Neuronal stem cell (in vitro differentiated cells): Measurements from ENCODE around the gene CDC20B.
A peak's percentile ranks its signal among the peaks of the same experiment; 100 is the strongest.

Source experiments
- DNase-seq: peaks from one replicate; pipeline ENCODE4 v3.0.0-alpha.2; 2013; ENCODE audit warnings: low spot score
- H2AFZ ChIP-seq: one replicate; pipeline ENCODE4 v1.6.1; 2013; ENCODE audit warnings: mild to moderate bottlenecking, low read length, inconsistent platforms
- H2AK5ac ChIP-seq: 2 replicates; pipeline ENCODE4 v1.6.1; 2013; ENCODE audit warnings: low read depth, mild to moderate bottlenecking, inconsistent platforms, low read length, moderate library complexity, mixed read lengths
- H2BK120ac ChIP-seq: 2 replicates; pipeline ENCODE4 v1.6.1; 2013; ENCODE audit warnings: low read depth, mild to moderate bottlenecking, inconsistent platforms, low read length, moderate library complexity, mixed read lengths
- H2BK12ac ChIP-seq: one replicate; pipeline ENCODE4 v1.6.1; 2013; ENCODE audit warnings: low read length, inconsistent platforms
- H2BK15ac ChIP-seq: 2 replicates; pipeline ENCODE4 v1.6.1; 2013; ENCODE audit warnings: mild to moderate bottlenecking, low read length, inconsistent platforms, mixed read lengths
- H2BK5ac ChIP-seq: one replicate; pipeline ENCODE4 v1.6.1; 2013; ENCODE audit warnings: inconsistent platforms, mild to moderate bottlenecking, low read length, moderate library complexity
- H3K14ac ChIP-seq: one replicate; pipeline ENCODE4 v1.6.1; 2013; ENCODE audit warnings: low read length, inconsistent platforms
- H3K18ac ChIP-seq: 2 replicates; pipeline ENCODE4 v1.6.1; 2013; ENCODE audit warnings: low read length, inconsistent platforms
- H3K23ac ChIP-seq: 2 replicates; pipeline ENCODE4 v1.6.1; 2013; ENCODE audit warnings: low read depth, mild to moderate bottlenecking, mixed read lengths, low read length, inconsistent platforms; ENCODE audit not compliant: poor library complexity
- H3K27ac ChIP-seq: replicated peaks from 3 replicates; pipeline ENCODE4 v1.5.1; 2013; ENCODE audit warnings: low read length, inconsistent platforms
- H3K27me3 ChIP-seq, 3 experiments: 2 replicates each; pipeline ENCODE4 v1.6.1; 2013; ENCODE audit warnings: low read length in 3 of 3, mild to moderate bottlenecking in 2 of 3, inconsistent platforms in 1 of 3, low read depth in 1 of 3, mixed read lengths in 1 of 3, moderate library complexity in 1 of 3; ENCODE audit not compliant: control insufficient read depth in 3 of 3, insufficient read depth in 3 of 3
- H3K36me3 ChIP-seq, 2 donors: replicated peaks in 1 of 2; 2 replicates each; pipeline ENCODE4 v1.6.1; 2013; ENCODE audit warnings: low read length in 2 of 2; ENCODE audit not compliant: control insufficient read depth in 2 of 2, insufficient read depth in 2 of 2
- H3K4ac ChIP-seq: 2 replicates; pipeline ENCODE4 v1.6.1; 2013; ENCODE audit warnings: inconsistent platforms, mild to moderate bottlenecking, low read length, moderate library complexity
- H3K4me1 ChIP-seq, 2 donors: 1 replicate in 1 of 2; 2 replicates in 1 of 2; pipeline ENCODE4 v1.6.1; 2013; ENCODE audit warnings: low read length in 2 of 2, low read depth in 1 of 2; ENCODE audit not compliant: control insufficient read depth in 2 of 2, insufficient read depth in 1 of 2
- H3K4me2 ChIP-seq: one replicate; pipeline ENCODE4 v1.6.1; 2013; ENCODE audit warnings: mild to moderate bottlenecking, low read length, inconsistent platforms; ENCODE audit not compliant: insufficient read depth, poor library complexity, severe bottlenecking
- H3K4me3 ChIP-seq, 2 donors: 2 replicates each; pipeline ENCODE4 v1.5.1; 2013; ENCODE audit warnings: low read length in 2 of 2, mild to moderate bottlenecking in 2 of 2, inconsistent platforms in 1 of 2, moderate library complexity in 1 of 2
- H3K79me1 ChIP-seq: one replicate; pipeline ENCODE4 v1.6.1; 2013; ENCODE audit warnings: low read depth, mild to moderate bottlenecking, inconsistent platforms, low read length, moderate library complexity
- H3K9ac ChIP-seq: one replicate; pipeline ENCODE4 v1.6.1; 2013; ENCODE audit warnings: mild to moderate bottlenecking, low read depth, low read length, inconsistent platforms; ENCODE audit not compliant: poor library complexity
- H3K9me3 ChIP-seq, 2 donors: replicated peaks in 1 of 2; 2 replicates each; pipeline versions ENCODE3 to v1.6.1; 2013; ENCODE audit warnings: low read length in 2 of 2, mild to moderate bottlenecking in 2 of 2, inconsistent platforms in 1 of 2, low read depth in 1 of 2, mixed read lengths in 1 of 2, moderate library complexity in 1 of 2; ENCODE audit not compliant: control insufficient read depth in 2 of 2, insufficient read depth in 1 of 2
- H4K8ac ChIP-seq: one replicate; pipeline ENCODE4 v1.6.1; 2013; ENCODE audit warnings: low read depth, mild to moderate bottlenecking, inconsistent platforms, low read length, moderate library complexity
- H4K91ac ChIP-seq: one replicate; pipeline ENCODE4 v1.6.1; 2013; ENCODE audit warnings: low read length, low read depth, mild to moderate bottlenecking, inconsistent platforms; ENCODE audit not compliant: poor library complexity
- WGBS, 2 donors: extraction: QIAGEN DNeasy Blood & Tissue Kit; methylation state at CpG; one replicate each; pipeline ENCODE4 v1.1.7; 2013; ENCODE audit warnings: missing lambda C conversion rate in 2 of 2, mixed read lengths in 1 of 2; ENCODE audit not compliant: insufficient read length in 2 of 2, insufficient replicate concordance in 1 of 2; ENCODE audit errors: extremely low coverage in 2 of 2; 5-methylcytosine and 5-hydroxymethylcytosine counted together

The CDC20B gene

DNA sequence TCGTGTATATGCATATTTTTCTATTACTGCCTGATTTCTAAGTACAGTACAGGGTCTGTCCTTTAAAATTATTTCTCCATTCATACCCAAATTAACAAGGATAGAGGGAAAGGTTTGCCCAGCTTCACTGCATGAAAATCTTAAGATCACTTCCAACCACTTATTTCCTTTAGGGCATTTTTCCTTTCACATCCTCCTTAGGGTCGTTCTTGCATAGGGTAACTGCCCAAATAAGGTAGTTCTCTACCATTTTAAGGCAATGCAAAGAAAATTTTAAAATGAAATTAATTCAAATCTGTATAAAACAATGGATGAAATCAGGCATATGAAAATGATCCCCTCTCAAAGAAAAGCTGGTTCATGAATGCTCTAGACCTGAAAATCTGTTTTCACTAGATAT lies 4.1 kb upstream of the CDC20B start:
- Histone ChIP-seq H3K4me2 (no peak overlapping the region), H2AFZ (no peak overlapping the region), H2BK120ac (no peak overlapping the region), H4K8ac (no peak overlapping the region), H3K23ac (no peak overlapping the region), H3K27ac (no peak overlapping the region), H2BK12ac (no peak overlapping the region), H2BK5ac (no peak overlapping the region), H2BK15ac (no peak overlapping the region), H3K4me3 (no peak overlapping the region), H3K9ac (no peak overlapping the region), H3K27me3 (peaks cover 3 to 83% (median 34%) of the 10 kb centered on the region in 3 experiments), H3K9me3 (no peaks in the 10 kb centered on the region), H3K79me1 (no peaks in the 10 kb centered on the region), H3K36me3 (no peaks in the 10 kb centered on the region), H3K18ac (no peak overlapping the region), H3K4ac (no peak overlapping the region), H3K4me1 (peaks cover 12 to 13% of the 10 kb centered on the region in 2 donors), H2AK5ac (no peak overlapping the region), H3K14ac (no peak overlapping the region), H4K91ac (no peak overlapping the region)
- no peak for DNase-seq
- whole genome bisulfite sequencing, 2 donors: no CpG with 5 or more reads among the region's 2 CpGs

DNA sequence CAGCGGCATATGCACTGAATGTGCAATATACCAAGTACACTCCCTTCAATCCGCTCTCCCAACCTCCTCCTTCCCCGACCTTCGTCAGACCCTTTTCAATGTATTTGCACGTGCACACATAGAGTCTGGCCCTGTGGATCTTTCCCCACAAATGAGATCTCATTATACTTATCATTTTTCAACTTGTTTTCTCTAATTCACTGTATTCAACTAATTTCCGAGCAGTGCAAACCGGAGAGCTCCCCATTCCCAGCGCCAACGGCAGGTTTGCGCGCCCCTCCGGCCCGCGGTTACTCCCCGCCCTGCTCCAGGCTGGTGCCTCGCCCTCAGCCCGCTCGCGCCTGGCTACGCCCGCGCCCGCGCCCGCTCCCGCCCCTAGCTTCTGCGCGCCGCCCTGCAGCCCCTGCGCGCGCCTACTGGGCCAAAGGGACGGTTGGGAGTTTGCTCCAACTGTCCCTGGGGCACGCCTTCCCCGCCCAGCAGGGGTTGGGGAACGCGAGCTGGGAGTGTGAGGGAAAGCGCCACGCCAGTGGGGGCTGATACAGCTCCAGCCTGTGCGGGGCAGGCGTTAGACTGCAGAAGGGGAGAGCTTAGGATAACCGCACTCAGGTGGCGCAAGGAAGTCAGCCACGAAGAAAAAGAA lies 3.3 kb upstream of the CDC20B start:
- Histone ChIP-seq H3K4ac (no peak overlapping the region), H2AK5ac (no peak overlapping the region), H3K27ac (no peak overlapping the region), H2BK15ac (no peak overlapping the region), H3K4me3 (peak overlapping the region; percentile 27 to 65), H3K9me3 (no peaks in the 10 kb centered on the region), H2BK5ac (no peak overlapping the region), H2BK120ac (no peak overlapping the region), H3K4me2 (peak overlapping the region; percentile 67), H3K14ac (no peak overlapping the region), H3K23ac (peak overlapping the region; percentile 90), H3K9ac (peak overlapping the region; percentile 78), H3K79me1 (no peaks in the 10 kb centered on the region), H3K4me1 (peaks cover 12 to 13% of the 10 kb centered on the region in 2 donors), H3K36me3 (no peaks in the 10 kb centered on the region), H4K8ac (no peak overlapping the region), H3K18ac (peak overlapping the region; percentile 94), H3K27me3 (peaks cover 3 to 76% (median 34%) of the 10 kb centered on the region in 3 experiments), H4K91ac (no peak overlapping the region), H2AFZ (peak overlapping the region; percentile 89), H2BK12ac (peak overlapping the region; percentile 98)
- peak; percentile 68 for DNase-seq
- no CpG with 5 or more reads among the region's 44 CpGs for WGBS, 2 donors

DNA sequence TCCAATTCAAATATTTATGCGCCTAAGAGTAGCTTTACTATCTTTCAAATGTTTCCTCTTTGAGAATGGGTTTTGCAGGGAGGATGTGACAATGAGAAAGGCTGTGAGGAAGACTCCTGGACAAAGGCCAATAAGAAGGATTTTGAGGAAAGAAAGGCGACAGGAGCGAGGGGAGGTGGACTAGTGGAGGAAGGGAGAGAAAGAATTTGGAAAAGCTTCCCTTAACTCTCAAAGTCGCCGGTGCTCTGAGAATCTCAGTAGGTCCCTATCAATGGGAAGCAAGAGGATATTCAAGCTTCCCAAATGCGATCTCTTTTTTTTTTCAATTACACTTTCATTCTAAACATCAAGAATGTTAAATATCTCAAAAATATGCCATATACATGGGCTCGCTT lies 2.8 kb upstream of the CDC20B start:
- no peak overlapping the region for H3K27ac ChIP-seq
- H3K4me2 ChIP-seq: peak overlapping the region; percentile 67
- H4K91ac ChIP-seq: no peak overlapping the region
- peak overlapping the region in 1 of 2 donors; percentile 27 for H3K4me3 ChIP-seq
- no peak overlapping the region for H2BK120ac ChIP-seq
- no peak overlapping the region for H4K8ac ChIP-seq
- H2BK5ac ChIP-seq: no peak overlapping the region
- no peak overlapping the region for H3K4ac ChIP-seq
- H3K79me1 ChIP-seq: no peaks in the 10 kb centered on the region
- no CpG with 5 or more reads among the region's 7 CpGs for WGBS, 2 donors
- H3K18ac ChIP-seq: no peak overlapping the region
- H3K27me3 ChIP-seq: peaks cover 3 to 70% (median 34%) of the 10 kb centered on the region in 3 experiments
- H2AFZ ChIP-seq: peak overlapping the region; percentile 89
- H3K36me3 ChIP-seq: no peaks in the 10 kb centered on the region
- no peak overlapping the region for H2BK15ac ChIP-seq
- DNase-seq: no peak
- no peak overlapping the region for H3K14ac ChIP-seq
- no peak overlapping the region for H3K9ac ChIP-seq
- H2AK5ac ChIP-seq: no peak overlapping the region
- no peaks in the 10 kb centered on the region for H3K9me3 ChIP-seq
- peaks cover 12 to 13% of the 10 kb centered on the region in 2 donors for H3K4me1 ChIP-seq
- H3K23ac ChIP-seq: no peak overlapping the region
- H2BK12ac ChIP-seq: no peak overlapping the region

DNA sequence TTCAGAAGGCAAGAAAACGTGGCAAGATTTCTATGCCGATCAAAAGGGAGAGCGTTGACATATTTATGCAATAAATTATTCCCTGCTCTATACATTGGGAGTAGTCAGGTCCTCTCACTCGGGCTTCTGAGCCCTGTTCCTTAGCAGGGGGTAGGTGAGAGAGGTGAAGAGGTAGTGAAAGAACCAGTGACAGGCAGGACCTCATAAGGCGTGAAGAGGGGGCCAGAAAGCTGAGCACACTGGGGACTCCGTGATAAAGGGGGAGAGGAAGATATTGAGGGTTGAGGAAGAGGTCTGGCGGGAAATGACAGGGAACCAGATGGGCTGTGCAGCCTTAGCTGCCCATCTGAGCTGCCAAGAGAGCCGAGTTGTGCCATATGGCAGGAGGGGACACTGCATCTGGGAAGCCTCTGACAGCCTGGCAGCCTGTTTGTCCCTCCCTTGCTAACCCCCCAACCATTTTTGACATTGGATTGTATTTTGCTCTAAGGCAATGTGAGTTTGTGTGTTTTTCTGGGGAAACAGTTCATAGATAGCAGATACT lies 782 bp upstream of the CDC20B start:
- Histone ChIP-seq H3K36me3 (no peaks in the 10 kb centered on the region), H3K9ac (peak overlapping the region; percentile 76), H3K18ac (no peak overlapping the region), H2BK15ac (no peak overlapping the region), H3K27me3 (peaks cover 3 to 51% (median 32%) of the 10 kb centered on the region in 3 experiments), H3K4me2 (peak overlapping the region; percentile 89), H2BK5ac (no peak overlapping the region), H2AK5ac (no peak overlapping the region), H3K4me1 (peaks cover 12 to 13% of the 10 kb centered on the region in 2 donors), H3K14ac (no peak overlapping the region), H3K79me1 (no peaks in the 10 kb centered on the region), H2AFZ (peak overlapping the region; percentile 97), H3K4ac (no peak overlapping the region), H3K27ac (no peak overlapping the region), H3K4me3 (peak overlapping the region; percentile 55 to 72), H3K9me3 (no peaks in the 10 kb centered on the region), H4K91ac (no peak overlapping the region), H2BK120ac (no peak overlapping the region), H4K8ac (no peak overlapping the region), H3K23ac (no peak overlapping the region), H2BK12ac (no peak overlapping the region)
- WGBS, 2 donors: no CpG with 5 or more reads among the region's 8 CpGs
- no peak for DNase-seq
